Right forelimb (tissue), 1 donor: Measurements from ENCODE around the gene C2orf74.
"Not testable (repeated sequence)": the region's sequence is repeated elsewhere in the genome, so short reads cannot be mapped to it uniquely, and the experiment has no call there.

Source experiments
- DNase-seq: peaks from one replicate; pipeline ENCODE4 v3.0.0-alpha.2; 2018

C2orf74 gene

DNA sequence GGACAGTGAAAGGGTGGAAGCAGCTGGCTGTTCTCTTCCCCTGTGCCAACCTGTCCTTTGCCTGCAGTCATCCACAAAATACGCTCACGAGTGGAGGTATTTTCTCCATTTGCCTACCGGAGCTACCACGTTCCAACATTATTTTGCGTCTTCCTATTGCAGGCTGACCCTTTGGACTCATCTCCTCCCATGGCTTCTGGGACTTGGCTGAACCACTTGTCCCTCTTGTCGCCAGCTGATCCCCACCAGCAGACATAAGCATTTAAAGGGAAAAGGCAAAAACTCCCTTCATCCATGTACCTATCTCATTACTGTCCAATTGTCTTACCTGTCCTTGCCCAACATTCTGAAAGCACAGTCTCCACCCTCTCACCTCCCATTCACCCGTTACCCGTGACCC, 13.0 kb downstream of the C2orf74 start:
- no peak for DNase-seq

- DNase-seq: peak; percentile 98
These were observed 15.1 kb downstream of the C2orf74 start for GRCh38 chr2:61176755-61177726.

DNA sequence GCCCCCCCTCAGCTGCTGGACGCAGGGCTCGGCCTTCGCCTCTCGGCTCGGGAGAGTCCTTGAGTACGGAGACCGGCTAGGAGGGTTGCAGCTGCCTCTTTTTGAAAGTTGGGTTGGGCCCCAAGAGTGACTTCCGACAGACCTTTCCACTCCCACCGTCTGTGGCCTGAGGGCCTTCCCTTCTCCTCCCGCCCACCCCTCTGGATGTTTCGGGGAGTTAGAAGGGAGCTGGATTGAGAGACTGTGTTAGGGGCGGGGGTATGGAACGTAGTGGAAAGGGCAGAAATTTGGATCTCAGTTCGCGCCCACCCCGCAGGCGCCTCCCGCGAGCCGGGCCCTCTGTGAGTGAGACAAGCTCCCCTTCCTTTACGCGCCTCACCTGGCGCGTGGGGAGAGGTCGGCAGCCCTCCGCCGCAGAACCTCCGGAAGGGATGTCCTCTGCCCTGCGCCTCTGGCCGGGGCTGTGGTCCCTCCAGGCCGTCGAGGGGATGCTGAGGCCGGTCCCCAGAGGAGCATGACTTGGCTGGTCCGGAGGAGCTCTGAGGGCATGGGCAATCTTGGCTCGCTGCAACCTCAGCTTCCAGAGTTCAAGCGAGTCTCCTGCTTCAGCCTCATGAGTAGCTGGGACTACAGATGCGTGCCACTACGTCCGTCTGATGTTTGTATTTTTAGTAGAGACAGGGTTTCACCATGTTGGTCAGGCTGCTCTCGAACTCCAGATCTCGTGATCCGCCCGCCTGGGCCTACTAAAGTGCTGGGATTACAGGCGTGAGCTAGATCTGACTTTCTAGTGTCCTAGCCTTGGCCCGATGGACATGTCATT, 15.9 kb downstream of the C2orf74 start:
- DNase-seq: peak; percentile 53

DNA sequence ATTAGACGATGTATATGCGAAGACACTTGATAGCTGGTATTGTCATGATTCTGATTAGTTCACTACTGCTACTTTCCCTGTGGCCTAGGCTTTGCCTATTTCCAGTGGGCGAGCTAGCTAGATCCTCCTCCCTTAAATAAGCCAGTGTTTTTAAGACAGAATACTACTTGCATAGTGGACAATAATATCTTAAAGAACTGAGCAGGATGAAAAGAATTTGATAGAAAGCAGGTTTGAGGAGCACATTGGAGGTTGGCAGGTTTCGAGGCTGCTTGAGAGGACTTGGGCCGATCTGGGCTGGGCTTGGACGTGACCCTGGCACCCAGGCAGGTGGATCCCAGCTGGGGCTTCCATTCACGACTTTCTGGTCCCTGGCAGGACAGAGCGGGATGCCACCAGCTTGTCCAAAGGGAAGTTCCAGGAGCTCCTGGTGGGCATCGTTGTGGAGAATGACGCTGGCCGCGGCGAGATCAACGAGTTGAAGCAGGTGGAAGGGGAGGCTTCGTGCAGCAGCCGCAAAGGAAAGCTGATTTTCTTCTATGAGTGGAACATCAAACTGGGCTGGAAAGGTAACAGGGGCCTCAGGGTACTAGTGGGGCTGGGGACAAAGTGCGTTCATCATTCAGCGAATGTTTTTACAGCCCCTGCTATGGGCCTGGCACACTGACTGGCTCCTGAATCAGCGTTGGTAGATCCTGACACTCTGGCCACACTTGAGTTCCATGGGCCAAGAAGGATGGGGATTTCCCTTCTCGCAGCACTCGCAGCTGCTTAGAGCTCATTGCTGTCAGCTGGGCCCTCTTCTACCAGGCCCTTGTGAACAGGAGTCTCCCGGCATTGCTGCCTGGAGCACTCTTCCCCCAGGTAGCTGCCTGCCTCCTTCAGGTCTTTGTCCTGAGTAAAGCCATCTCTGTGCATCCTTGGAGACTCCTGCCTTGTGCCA, 16.9 kb downstream of the C2orf74 start:
- DNase-seq: no peak

DNA sequence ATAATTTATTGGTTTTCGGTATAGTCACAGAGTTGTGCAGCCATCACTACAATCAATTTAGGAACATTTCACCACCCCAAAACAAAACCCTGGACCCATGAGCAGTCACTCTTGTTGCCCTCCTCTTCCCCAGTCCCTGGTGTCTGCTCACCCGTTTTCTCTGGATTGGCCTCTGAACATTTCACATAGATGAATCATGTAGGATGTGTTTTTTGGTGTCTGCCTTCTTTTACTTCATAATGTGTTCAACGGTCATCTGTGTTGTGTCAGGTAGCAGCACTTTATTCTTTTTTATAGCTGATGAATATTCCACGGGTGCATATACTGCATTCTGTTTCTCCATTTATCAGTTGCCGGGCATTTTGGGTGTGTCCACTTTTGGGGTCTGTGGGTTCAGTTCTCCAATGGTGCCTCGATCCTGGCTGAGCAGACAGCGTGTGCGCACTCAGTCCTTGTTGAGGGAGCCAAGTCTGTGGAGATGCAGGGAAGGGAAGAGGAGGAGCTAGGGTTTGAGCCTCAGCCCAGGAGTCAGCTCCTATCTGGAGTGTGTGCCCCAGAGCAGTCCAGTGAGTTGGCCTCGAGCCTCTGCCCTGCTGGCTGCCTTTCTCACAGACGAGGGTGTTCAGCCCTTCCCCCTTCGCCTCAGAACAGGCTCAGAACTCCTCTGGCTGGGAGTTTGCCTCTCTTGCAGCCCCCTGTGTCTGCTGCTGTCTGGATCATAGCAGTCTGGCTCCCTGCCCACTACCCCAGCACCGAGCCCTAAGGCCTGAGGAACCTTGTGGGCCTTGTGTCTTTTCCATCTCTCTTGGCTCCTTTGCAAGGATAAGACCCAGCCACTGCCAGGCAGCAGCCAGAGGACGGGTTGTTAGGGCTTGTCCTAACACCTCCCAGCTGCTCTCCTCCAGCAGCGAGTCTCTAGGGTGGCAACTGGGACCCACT, 18.0 kb downstream of the C2orf74 start:
- peak; percentile 59 for DNase-seq

- DNase-seq: no peak
These were observed 18.7 kb downstream of the C2orf74 start for GRCh38 chr2:61180686-61181085.

GRCh38 chr2:61181382-61182058, 19.5 kb downstream of the C2orf74 start:
- DNase-seq: no peak

DNA sequence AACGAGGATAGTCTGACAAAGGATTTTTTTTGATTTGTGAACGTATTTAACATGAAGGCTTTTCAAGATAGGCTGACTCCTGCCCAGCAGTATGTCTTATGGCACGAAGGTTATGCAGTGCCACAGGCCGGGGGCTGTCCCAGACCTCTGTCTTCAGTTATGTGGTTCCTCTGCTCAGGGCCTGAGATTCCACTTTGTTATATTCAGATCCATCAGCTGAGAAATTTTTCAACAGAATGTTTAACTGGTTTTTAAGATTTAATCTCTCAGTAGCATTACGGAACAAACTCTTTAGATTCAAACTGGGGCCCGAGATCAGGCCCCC, 20.0 kb downstream of the C2orf74 start:
- no peak for DNase-seq

DNA sequence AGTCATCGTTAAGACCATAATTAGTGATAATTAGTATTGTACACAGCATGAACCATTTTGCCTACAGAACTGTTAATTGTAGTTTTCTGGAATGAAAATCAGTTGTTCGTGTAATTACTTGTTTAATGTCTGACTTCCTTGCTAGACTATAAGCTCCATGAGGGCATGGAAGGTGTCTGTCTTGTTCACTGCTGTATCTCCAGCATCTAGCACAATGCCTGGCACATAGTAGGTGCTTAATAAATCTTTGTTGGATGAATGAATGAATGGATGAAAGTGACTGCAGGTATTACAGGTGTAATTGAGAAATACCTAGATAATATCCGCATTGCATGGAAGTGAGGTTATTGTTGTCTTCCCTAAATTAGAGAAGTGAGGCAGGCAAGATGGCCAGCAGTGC, 21.8 kb downstream of the C2orf74 start:
- DNase-seq: no peak

DNA sequence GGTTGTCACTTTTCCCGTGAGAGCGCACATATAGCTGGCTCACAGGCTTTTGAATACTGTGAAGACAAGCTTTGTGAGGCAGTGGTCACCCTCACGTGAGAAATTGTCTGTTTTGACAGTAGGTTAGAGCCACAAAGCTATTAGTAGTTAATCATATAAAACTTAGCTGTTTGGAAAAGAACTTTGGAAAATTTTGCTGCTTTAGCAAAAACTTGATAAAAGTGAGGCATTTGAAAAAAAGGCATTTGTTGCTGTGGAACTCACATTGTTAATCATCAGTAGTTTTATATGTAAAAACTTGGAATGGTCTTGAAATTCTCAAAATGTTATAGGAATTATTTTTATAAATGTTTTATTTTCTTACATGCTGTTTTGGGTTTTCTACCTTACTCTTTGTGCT, 22.3 kb downstream of the C2orf74 start:
- DNase-seq: no peak

DNA sequence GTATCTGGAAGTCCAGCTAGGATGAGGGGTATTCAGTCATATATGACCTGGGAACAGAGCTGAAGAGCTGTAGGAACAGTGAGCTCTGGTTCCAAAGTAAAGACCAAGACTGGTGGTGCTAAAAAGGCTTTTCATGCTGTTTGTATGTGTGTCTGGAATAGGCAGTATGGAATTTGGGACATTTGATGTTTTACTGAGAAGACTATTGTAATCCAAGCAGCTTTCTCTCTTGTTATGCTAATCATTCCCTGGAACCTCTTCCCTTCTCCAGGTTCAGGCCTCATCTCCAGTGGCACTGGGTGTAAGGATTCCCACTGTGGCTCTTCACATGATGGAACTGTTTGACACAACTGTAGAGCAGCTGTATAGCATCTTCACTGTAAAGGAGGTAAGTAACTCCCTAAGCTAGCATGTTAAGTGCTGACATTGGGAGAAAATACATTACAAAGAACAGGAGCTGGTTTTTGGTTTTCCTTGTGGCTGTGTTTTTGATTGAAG, 23.3 kb downstream of the C2orf74 start:
- no peak for DNase-seq

- no peak for DNase-seq
These were observed 25.1 kb downstream of the C2orf74 start for GRCh38 chr2:61187085-61187484.

DNA sequence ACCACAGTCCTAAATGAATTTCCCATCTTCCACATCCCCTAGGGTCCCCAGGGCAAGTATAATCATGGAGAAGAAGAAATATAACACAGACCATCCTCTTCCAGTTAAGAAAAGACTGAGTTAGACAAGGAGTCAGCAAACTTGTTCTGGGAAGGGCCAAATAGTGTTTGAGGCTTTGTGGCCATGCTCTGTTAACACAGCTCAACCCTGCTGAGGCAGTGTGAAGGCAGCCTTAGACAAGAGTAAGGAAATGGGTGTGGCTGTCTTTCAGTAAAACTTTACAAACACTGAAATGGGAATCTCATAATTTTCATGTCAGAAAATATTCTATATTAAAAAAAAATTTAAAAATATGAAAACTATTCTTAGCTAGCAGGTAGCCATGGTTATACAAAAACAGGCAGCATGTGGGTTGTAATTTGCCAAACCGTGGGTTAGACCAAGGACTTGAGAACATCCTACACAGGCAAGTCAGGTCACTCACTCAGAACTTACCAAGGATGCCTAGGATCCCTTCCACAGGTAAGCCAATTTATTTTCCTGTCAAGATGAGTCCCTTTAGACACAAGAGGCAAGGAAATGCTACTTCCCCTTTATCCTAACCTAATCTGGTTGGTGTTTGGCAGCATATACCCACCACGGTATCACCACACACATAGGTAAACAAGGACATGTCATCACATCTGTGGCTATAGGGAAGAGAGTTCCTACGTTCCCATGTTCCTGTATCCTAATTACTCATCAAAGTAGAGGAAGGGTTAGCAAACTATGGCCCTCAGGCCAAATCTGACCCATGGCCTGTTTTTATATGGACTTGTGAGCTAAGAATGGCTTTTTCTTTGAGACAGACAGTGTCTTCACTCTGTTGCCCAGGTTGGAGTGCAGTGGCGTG, 31.9 kb downstream of the C2orf74 start:
- DNase-seq: no peak

DNA sequence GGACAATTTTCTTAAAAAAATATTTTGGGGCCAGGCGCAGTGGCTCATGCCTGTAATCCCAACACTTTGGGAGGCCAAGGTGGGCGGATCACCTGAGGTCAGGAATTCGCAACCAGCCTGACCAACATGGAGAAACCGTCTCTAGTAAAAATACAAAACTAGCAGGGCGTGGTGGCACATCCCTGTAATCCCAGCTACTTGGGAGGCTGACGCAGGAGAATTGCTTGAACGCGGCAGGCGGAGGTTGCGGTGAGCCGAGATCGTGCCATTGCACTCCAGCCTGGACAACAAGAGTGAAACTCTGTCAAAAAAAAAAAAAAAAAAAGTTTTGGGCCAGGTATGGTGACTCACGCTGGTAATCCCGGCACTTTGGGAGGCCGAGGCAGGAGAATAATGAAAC, 32.7 kb downstream of the C2orf74 start:
- DNase-seq: not testable (repeated sequence)

DNA sequence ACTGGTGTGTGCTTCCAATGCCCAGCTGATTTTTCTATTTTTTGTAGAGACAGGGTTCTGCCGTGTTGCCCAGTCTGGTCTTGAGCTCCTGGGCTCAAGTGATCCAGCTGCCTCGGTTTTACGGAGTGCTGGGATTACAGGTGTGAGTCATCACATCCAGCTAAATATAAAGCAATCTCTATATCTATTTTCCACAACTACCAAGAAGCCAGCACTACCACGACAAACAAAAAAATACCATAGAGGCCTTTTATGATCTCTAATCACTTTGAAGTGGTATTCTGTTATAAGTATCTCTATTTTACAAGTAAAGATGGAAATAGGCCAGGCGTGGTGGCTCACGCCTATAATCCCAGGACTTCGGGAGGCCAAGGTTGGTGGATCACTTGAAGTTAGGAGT, 34.7 kb downstream of the C2orf74 start:
- no peak for DNase-seq

DNA sequence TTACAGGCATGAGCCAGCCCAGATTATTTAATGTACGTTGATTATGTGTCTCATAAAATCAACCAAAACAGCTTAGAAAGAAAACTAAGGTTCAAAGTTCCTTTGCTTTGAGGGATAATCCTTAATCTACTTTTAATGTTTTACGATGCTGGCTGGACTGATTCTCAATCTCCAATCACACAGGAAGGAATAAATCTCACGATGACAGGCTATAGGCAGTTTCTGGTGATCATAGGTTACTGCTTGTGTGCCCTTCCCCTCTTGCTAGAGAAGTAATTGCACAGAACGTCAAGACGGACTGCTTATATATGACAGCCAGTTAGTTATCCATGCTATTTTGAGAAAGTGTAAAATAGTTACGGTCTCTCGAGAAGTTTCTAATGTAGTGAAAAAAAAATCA, 43.1 kb downstream of the C2orf74 start:
- no peak for DNase-seq

DNA sequence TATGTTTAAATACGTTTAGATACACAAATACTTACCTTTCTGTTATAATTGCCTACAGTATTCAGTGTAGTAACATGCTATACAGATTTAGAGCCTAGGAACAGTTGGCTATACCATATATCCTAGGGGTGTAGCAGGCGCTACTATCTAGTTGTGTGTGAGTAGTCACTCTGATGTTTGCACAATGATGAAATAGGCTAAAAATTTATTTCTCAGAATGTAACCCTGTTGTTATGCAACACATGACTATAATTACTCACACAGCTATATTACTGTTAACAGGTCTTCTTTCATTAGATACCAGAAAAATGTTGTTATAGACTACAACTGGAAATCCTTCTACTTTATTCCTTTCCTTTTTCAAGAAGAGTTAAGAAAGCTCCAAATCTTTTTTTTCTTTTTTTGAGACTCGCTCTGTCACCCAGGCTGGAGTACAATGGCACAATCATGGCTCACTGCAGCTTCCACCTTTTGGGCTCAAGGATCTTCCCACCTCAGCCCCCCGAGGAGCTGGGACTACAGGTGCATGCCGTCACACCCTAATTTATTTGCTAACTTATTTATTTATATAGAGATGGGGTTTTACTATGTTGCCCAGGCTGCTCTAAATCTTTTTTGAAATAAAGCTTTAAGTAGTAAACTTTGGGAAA, 48.5 kb downstream of the C2orf74 start:
- DNase-seq: no peak

- no peak for DNase-seq
These were observed 52.2 kb downstream of the C2orf74 start for GRCh38 chr2:61214171-61214570.
